Endothelial cell of umbilical vein (primary cell): ENCODE data around the gene TAP2. TPM values are rescaled to one million over a fixed set of nuclear protein-coding genes. Genes with fewer than 3 reads are reported as not detected.

Source experiments
- BruUV-seq: library from RNA; stranded (reverse); fragments of 400-500 nt; replicated peaks from 2 replicates; lab custom pipeline; 2021; lab: Mats Ljungman, UMichigan
- CTCF ChIA-PET: fragments of 300-600, 350-600 bp; sonication (Branson Sonifier 250); formaldehyde crosslinking; loops from one replicate; lab custom pipeline; 2021; ENCODE audit warnings: antibody characterized with exemption, inconsistent platforms; lab: Charles Lee
- POLR2A ChIA-PET: fragments of 300-600, 350-600 bp; sonication (Branson Sonifier 250); formaldehyde crosslinking; loops from one replicate; lab custom pipeline; 2021; ENCODE audit warnings: antibody characterized with exemption, inconsistent platforms; lab: Charles Lee
- DNase-seq: peaks from one replicate; pipeline ENCODE4 v3.0.0-alpha.2; 2011; ENCODE audit warnings: low read depth, low spot score
- FAIRE-seq: peaks from 2 replicates; lab custom pipeline; 2011; peaks lifted over from hg19 to GRCh38; lab: Jason Lieb, UNC
- H2AFZ ChIP-seq: 2 replicates; pipeline ENCODE4 v1.6.0; 2012; ENCODE audit warnings: low read depth, low read length, control low read depth, inconsistent platforms
- H3K27ac ChIP-seq: 2 replicates; pipeline ENCODE4 v1.5.1; 2011; ENCODE audit warnings: low read depth, mild to moderate bottlenecking, control low read depth, low read length, moderate library complexity; ENCODE audit not compliant: insufficient read depth
- H3K27me3 ChIP-seq, 2 experiments: 2 replicates each; pipeline versions ENCODE4 v1.6.0 to v1.6.1; 2011; ENCODE audit warnings: low read length in 2 of 2, mixed read lengths in 1 of 2; ENCODE audit not compliant: control insufficient read depth in 2 of 2, insufficient read depth in 2 of 2
- H3K36me3 ChIP-seq, 2 experiments: 2 replicates in 1 of 2; 3 replicates in 1 of 2; pipeline ENCODE4 v1.5.1; 2011; ENCODE audit warnings: low read length in 2 of 2, mild to moderate bottlenecking in 1 of 2, moderate library complexity in 1 of 2; ENCODE audit not compliant: control insufficient read depth in 2 of 2, insufficient read depth in 2 of 2; ENCODE audit errors: extremely low read depth in 1 of 2
- H3K4me1 ChIP-seq: 3 replicates; pipeline ENCODE4 v1.5.1; 2011; ENCODE audit warnings: mild to moderate bottlenecking, low read length; ENCODE audit not compliant: control insufficient read depth, insufficient read depth; ENCODE audit errors: extremely low read depth
- H3K4me2 ChIP-seq: 2 replicates; pipeline ENCODE4 v1.6.1; 2011; ENCODE audit warnings: low read length, control low read depth, mixed read lengths; ENCODE audit not compliant: insufficient read depth
- H3K4me3 ChIP-seq, 3 experiments: fragments of 200-600 bp in 1 of 3; sonication (generic), shearing (Covaris generic) in 1 of 3; replicated peaks in 1 of 3; 2 replicates each; pipeline ENCODE4 v1.5.1; 2011 to 2016; ENCODE audit warnings: control low read depth in 3 of 3, low read length in 3 of 3, mild to moderate bottlenecking in 2 of 3, inconsistent platforms in 1 of 3, low read depth in 1 of 3, moderate library complexity in 1 of 3; ENCODE audit not compliant: insufficient read depth in 1 of 3
- H3K79me2 ChIP-seq: 2 replicates; pipeline ENCODE4 v1.6.0; 2012; ENCODE audit warnings: low read length, inconsistent platforms; ENCODE audit not compliant: control insufficient read depth, insufficient read depth
- H3K9ac ChIP-seq: replicated peaks from 2 replicates; pipeline ENCODE3; 2011; ENCODE audit warnings: low read length, control low read depth; ENCODE audit not compliant: insufficient read depth; ENCODE audit errors: extremely low read depth
- H3K9me1 ChIP-seq: replicated peaks from 3 replicates; pipeline ENCODE4 v1.6.0; 2011; ENCODE audit warnings: mild to moderate bottlenecking, low read length; ENCODE audit not compliant: control insufficient read depth, insufficient read depth; ENCODE audit errors: extremely low read depth
- H3K9me3 ChIP-seq: replicated peaks from 2 replicates; pipeline ENCODE4 v1.5.1; 2012; ENCODE audit warnings: low read length, inconsistent platforms; ENCODE audit not compliant: control insufficient read depth, insufficient read depth
- H4K20me1 ChIP-seq: replicated peaks from 2 replicates; pipeline ENCODE3; 2011; ENCODE audit warnings: mild to moderate bottlenecking, low read length; ENCODE audit not compliant: control insufficient read depth, insufficient read depth; ENCODE audit errors: extremely low read depth
- EZH2 ChIP-seq: IDR thresholded peaks from 2 replicates; pipeline ENCODE4 v1.6.1; 2012; ENCODE audit warnings: borderline replicate concordance, low read depth, mild to moderate bottlenecking, moderate library complexity, low read length, inconsistent platforms; ENCODE audit not compliant: severe bottlenecking
- FOS ChIP-seq: IDR thresholded peaks from 2 replicates; pipeline ENCODE4 v1.6.1; 2011; ENCODE audit warnings: mild to moderate bottlenecking, low read length, moderate library complexity, borderline replicate concordance; ENCODE audit not compliant: insufficient read depth
- GATA2 ChIP-seq: IDR thresholded peaks from 2 replicates; pipeline ENCODE4 v1.7.0; 2011; ENCODE audit warnings: low read depth, mild to moderate bottlenecking, moderate library complexity, mixed read lengths, low read length; ENCODE audit not compliant: insufficient read length, insufficient read depth
- JUN ChIP-seq: IDR thresholded peaks from 2 replicates; pipeline ENCODE4 v1.6.1; 2011; ENCODE audit warnings: borderline replicate concordance, low read depth; ENCODE audit not compliant: insufficient read length, insufficient read depth
- MYC ChIP-seq: IDR thresholded peaks from one replicate; pipeline ENCODE4 v1.6.1; 2011; ENCODE audit warnings: mild to moderate bottlenecking, low read depth, low read length
- POLR2A ChIP-seq: IDR thresholded peaks from 2 replicates; pipeline ENCODE4 v1.6.1; 2012; ENCODE audit warnings: low read depth, mild to moderate bottlenecking, control low read depth, low read length
- POLR2AphosphoS5 ChIP-seq: IDR thresholded peaks from 2 replicates; pipeline ENCODE4 v1.6.1; 2012; ENCODE audit warnings: low read depth, mild to moderate bottlenecking, control low read depth, low read length, moderate library complexity; ENCODE audit not compliant: insufficient read depth
- dilution Hi-C: fragments of 300-500 bp; cut with MboI; formaldehyde crosslinking; loops from one replicate; pipeline ENCODE4 v1.15.0; 2019; ENCODE audit warnings: low sequenced_read_pairs; ENCODE audit not compliant: extremely low pct_ligation_motif_present
- intact Hi-C: fragments of 100-400 bp; cut with micrococcal nuclease; formaldehyde crosslinking; loops from one replicate; pipeline ENCODE4 v1.10.0; 2022
- polyA plus RNA-seq, 4 experiments: library from polyadenylated mRNA; depleted of rRNA in 3 of 4; stranded (reverse) in 3 of 4; unstranded in 1 of 4; fragments of >200 nt; gene quantifications; 2 replicates each; pipeline versions ENCODE4 v1.2.1 to v1.2.3, GENCODE V29; 2011 to 2012; ENCODE audit warnings: missing spikeins in 1 of 4
- total RNA-seq: library from RNA; stranded (reverse); gene quantifications from 2 replicates; pipeline ENCODE4 v1.2.3, GENCODE V29; 2021
- TF ChIP-seq, protein P1 (sequence below): IDR thresholded peaks from 2 replicates; pipeline ENCODE4 v1.6.1; 2011; ENCODE audit not compliant: insufficient read depth, insufficient read length
- TF ChIP-seq, protein P2 (sequence below), 2 donors: IDR thresholded peaks; 1 replicate in 1 of 2; 2 replicates in 1 of 2; pipeline ENCODE4 v1.5.1; 2011; ENCODE audit warnings: low read length in 2 of 2, mild to moderate bottlenecking in 2 of 2, moderate library complexity in 2 of 2, control low read depth in 1 of 2, inconsistent platforms in 1 of 2, low read depth in 1 of 2; ENCODE audit not compliant: insufficient read depth in 1 of 2; ENCODE audit errors: extremely low read depth in 1 of 2

The TAP2 gene
- total and polyA plus RNA-seq, 2 donors (not counting 3 experiments of a cell fraction or from before 2014, with no cell fraction given), result 18.4 to 57.8 TPM

DNA sequence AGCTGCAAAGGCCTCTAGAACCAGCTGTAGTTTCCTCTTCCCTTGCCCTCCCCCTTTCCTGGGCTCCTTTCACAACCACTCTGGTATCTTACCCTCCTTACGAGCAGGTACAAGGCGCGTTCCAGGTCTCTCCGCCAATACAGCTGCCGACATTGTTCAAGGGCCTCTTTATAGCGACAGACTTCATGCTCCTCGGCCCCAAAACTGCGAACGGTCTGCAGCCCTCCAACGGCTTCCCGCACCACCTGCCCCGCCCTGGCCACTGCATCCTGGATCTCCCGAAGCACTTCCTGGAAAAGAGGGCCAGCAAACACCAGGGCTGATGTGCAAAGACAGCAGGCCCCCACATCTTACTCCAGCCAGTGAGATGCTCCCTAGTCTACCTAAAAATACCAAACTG lies 6.0 kb downstream of the TAP2 start:
- Histone ChIP-seq H2AFZ (no peak overlapping the region), H3K27me3 (no peaks in the 10 kb centered on the region), H3K4me3 (no peak overlapping the region), H3K27ac (no peak overlapping the region), H3K79me2 (peaks cover 4% of the 10 kb centered on the region), H3K4me2 (no peak overlapping the region), H3K4me1 (peaks cover 3% of the 10 kb centered on the region), H3K9me3 (no peaks in the 10 kb centered on the region), H4K20me1 (no peaks in the 10 kb centered on the region), H3K9ac (no peak overlapping the region), H3K9me1 (no peaks in the 10 kb centered on the region), H3K36me3 (peaks cover 5 to 10% of the 10 kb centered on the region in 2 experiments)
- FAIRE-seq (no peak), DNase-seq (no peak)
- ChIA-PET POLR2A (interaction anchor here (0.7 kb wide), 1 partner anchor 139 kb away, joined by 3 read pairs; no protein-coding TSS in a partner anchor), CTCF (interaction anchor here (0.5 to 1.9 kb wide), 4 partner anchors 36 to 1660 kb away, joined by 3 to 7 read pairs (median 5); no protein-coding TSS in a partner anchor)
- intact Hi-C loops (no loop called here), dilution Hi-C loops (no loop called here)
- no TSS peak for BruUV-seq
- TF ChIP-seq, protein P1, sequence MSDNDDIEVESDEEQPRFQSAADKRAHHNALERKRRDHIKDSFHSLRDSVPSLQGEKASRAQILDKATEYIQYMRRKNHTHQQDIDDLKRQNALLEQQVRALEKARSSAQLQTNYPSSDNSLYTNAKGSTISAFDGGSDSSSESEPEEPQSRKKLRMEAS, result no peak
- TF ChIP-seq, protein P2, sequence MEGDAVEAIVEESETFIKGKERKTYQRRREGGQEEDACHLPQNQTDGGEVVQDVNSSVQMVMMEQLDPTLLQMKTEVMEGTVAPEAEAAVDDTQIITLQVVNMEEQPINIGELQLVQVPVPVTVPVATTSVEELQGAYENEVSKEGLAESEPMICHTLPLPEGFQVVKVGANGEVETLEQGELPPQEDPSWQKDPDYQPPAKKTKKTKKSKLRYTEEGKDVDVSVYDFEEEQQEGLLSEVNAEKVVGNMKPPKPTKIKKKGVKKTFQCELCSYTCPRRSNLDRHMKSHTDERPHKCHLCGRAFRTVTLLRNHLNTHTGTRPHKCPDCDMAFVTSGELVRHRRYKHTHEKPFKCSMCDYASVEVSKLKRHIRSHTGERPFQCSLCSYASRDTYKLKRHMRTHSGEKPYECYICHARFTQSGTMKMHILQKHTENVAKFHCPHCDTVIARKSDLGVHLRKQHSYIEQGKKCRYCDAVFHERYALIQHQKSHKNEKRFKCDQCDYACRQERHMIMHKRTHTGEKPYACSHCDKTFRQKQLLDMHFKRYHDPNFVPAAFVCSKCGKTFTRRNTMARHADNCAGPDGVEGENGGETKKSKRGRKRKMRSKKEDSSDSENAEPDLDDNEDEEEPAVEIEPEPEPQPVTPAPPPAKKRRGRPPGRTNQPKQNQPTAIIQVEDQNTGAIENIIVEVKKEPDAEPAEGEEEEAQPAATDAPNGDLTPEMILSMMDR (IDR thresholded peaks at IDR 0.05; ENCODE audit: extremely low read depth in 1 of 2, insufficient read depth in 1 of 2, low read depth in 1 of 2, low read length in 2 of 2), result no peak
- TF ChIP-seq POLR2A, result no peak
- no peak for TF ChIP-seq FOS
- no peak for TF ChIP-seq EZH2
- no peak for TF ChIP-seq MYC
- TF ChIP-seq GATA2, result no peak
- TF ChIP-seq POLR2AphosphoS5, result no peak
- no peak for TF ChIP-seq JUN
